Liver (tissue), 9 donors: ENCODE measurements around the gene TLE1. TPM values are rescaled to one million over a fixed set of nuclear protein-coding genes. Genes with fewer than 3 reads are reported as not detected.

Source experiments
- DNase-seq: peaks from one replicate; pipeline ENCODE4 v3.0.0-alpha.2; 2017; ENCODE audit warnings: low spot score
- H3K27ac ChIP-seq, 2 donors: one replicate each; pipeline ENCODE4 v1.7.0; 2013; ENCODE audit warnings: inconsistent platforms in 2 of 2, low read length in 2 of 2, control low read depth in 1 of 2, low read depth in 1 of 2, mild to moderate bottlenecking in 1 of 2
- H3K27me3 ChIP-seq, 4 donors: one replicate each; pipeline versions ENCODE4 v1.6.1 to v1.7.0; 2013; ENCODE audit warnings: low read length in 3 of 4, inconsistent platforms in 1 of 4, mild to moderate bottlenecking in 1 of 4, moderate library complexity in 1 of 4; ENCODE audit not compliant: control insufficient read depth in 4 of 4, insufficient read depth in 4 of 4
- H3K36me3 ChIP-seq, 4 donors: one replicate each; pipeline versions ENCODE4 v1.6.1 to v1.7.0; 2013; ENCODE audit warnings: low read length in 3 of 4, mild to moderate bottlenecking in 3 of 4, low read depth in 1 of 4, moderate library complexity in 1 of 4; ENCODE audit not compliant: control insufficient read depth in 4 of 4, insufficient read depth in 3 of 4
- H3K4me1 ChIP-seq, 4 donors: one replicate each; pipeline versions ENCODE4 v1.6.1 to v1.7.0; 2013; ENCODE audit warnings: low read length in 3 of 4, mild to moderate bottlenecking in 3 of 4, moderate library complexity in 1 of 4; ENCODE audit not compliant: control insufficient read depth in 4 of 4, insufficient read depth in 4 of 4
- H3K4me3 ChIP-seq, 3 donors: one replicate each; pipeline versions ENCODE4 v1.6.1 to v1.7.0; 2013; ENCODE audit warnings: low read length in 3 of 3, control low read depth in 1 of 3, low read depth in 1 of 3, mild to moderate bottlenecking in 1 of 3
- H3K9ac ChIP-seq, 2 donors: one replicate each; pipeline ENCODE4 v1.7.0; 2013; ENCODE audit warnings: low read length in 2 of 2, mild to moderate bottlenecking in 2 of 2, moderate library complexity in 2 of 2, control low read depth in 1 of 2, low read depth in 1 of 2
- H3K9me3 ChIP-seq, 4 donors: one replicate each; pipeline versions ENCODE4 v1.6.1 to v1.7.0; 2013; ENCODE audit warnings: low read length in 3 of 4; ENCODE audit not compliant: control insufficient read depth in 4 of 4
- EGR1 ChIP-seq, 2 donors: IDR thresholded peaks; 2 replicates each; pipeline ENCODE4 v1.6.1; 2016 to 2018; ENCODE audit warnings: antibody characterized with exemption in 2 of 2, low read depth in 2 of 2
- FOXA1 ChIP-seq: IDR thresholded peaks from 2 replicates; pipeline ENCODE4 v1.6.1; 2016; ENCODE audit warnings: antibody characterized with exemption
- FOXA2 ChIP-seq: IDR thresholded peaks from 2 replicates; pipeline ENCODE4 v1.6.1; 2016; ENCODE audit warnings: antibody characterized with exemption
- GABPA ChIP-seq, 2 donors: IDR thresholded peaks in 1 of 2; conservative IDR thresholded peaks in 1 of 2; 2 replicates each; pipeline ENCODE4 v1.6.1; 2016; ENCODE audit warnings: antibody characterized with exemption in 2 of 2, mild to moderate bottlenecking in 1 of 2, moderate library complexity in 1 of 2
- HNF4A ChIP-seq, 2 donors: conservative IDR thresholded peaks; 2 replicates each; pipeline ENCODE4 v1.6.1; 2016; ENCODE audit warnings: antibody characterized with exemption in 2 of 2, mild to moderate bottlenecking in 2 of 2
- HNF4G ChIP-seq: IDR thresholded peaks from 2 replicates; pipeline ENCODE4 v1.6.1; 2016; ENCODE audit warnings: antibody characterized with exemption
- JUND ChIP-seq, 2 donors: IDR thresholded peaks; 2 replicates each; pipeline ENCODE4 v1.6.1; 2016; ENCODE audit warnings: antibody characterized with exemption in 2 of 2
- NR2F2 ChIP-seq: IDR thresholded peaks from 2 replicates; pipeline ENCODE4 v1.6.1; 2016; ENCODE audit warnings: antibody characterized with exemption
- RAD21 ChIP-seq, 2 donors: IDR thresholded peaks; 2 replicates each; pipeline ENCODE4 v1.6.1; 2016; ENCODE audit warnings: antibody characterized with exemption in 2 of 2, mild to moderate bottlenecking in 2 of 2
- RXRA ChIP-seq, 2 donors: IDR thresholded peaks; 2 replicates each; pipeline ENCODE4 v1.6.1; 2017 to 2018; ENCODE audit warnings: antibody characterized with exemption in 2 of 2, mild to moderate bottlenecking in 1 of 2
- SP1 ChIP-seq: IDR thresholded peaks from 2 replicates; pipeline ENCODE4 v1.6.1; 2018; ENCODE audit warnings: antibody characterized with exemption, mild to moderate bottlenecking
- TAF1 ChIP-seq: conservative IDR thresholded peaks from 2 replicates; pipeline ENCODE4 v1.6.1; 2016; ENCODE audit warnings: antibody characterized with exemption, mild to moderate bottlenecking
- YY1 ChIP-seq: IDR thresholded peaks from 2 replicates; pipeline ENCODE4 v1.6.1; 2016; ENCODE audit warnings: antibody characterized with exemption, mild to moderate bottlenecking
- WGBS: extraction: QIAGEN DNeasy Blood & Tissue Kit; methylation state at CpG from one replicate; pipeline ENCODE4 v1.1.7; 2013; 5-methylcytosine and 5-hydroxymethylcytosine counted together
- polyA plus RNA-seq, 2 donors: library from polyadenylated mRNA; stranded (reverse) in 1 of 2; unstranded in 1 of 2; fragments of 200-250 nt in 1 of 2; fragments of >200 nt in 1 of 2; fragmentation: Nextera tagmentation in 1 of 2; extraction: Ambion mirVana in 1 of 2; gene quantifications; one replicate each; pipeline versions ENCODE4 v1.2.1 to v1.2.3, GENCODE V29; 2013 to 2015
- total RNA-seq, 2 donors: library from RNA; depleted of rRNA; stranded (reverse); fragments of >200 nt; gene quantifications; one replicate each; pipeline ENCODE4 v1.2.3, GENCODE V29; 2014
- TF ChIP-seq, protein P1 (sequence below): IDR thresholded peaks from 2 replicates; pipeline ENCODE4 v1.6.1; 2016; ENCODE audit warnings: antibody characterized with exemption
- TF ChIP-seq, protein P2 (sequence below): IDR thresholded peaks from 2 replicates; pipeline ENCODE4 v1.6.1; 2016; ENCODE audit warnings: antibody characterized with exemption
- TF ChIP-seq, protein P3 (sequence below): IDR thresholded peaks from 2 replicates; pipeline ENCODE4 v1.6.1; 2016; ENCODE audit warnings: antibody characterized with exemption, mild to moderate bottlenecking
- TF ChIP-seq, protein P4 (sequence below): IDR thresholded peaks from 2 replicates; pipeline ENCODE4 v1.6.1; 2016; ENCODE audit warnings: antibody characterized with exemption
- TF ChIP-seq, protein P5 (sequence below): fragments of 150-350 bp; IDR thresholded peaks from 2 replicates; pipeline ENCODE4 v1.5.1; 2017; ENCODE audit warnings: improper control_type of control experiment, low read depth, low read length; ENCODE audit not compliant: missing input control
- donor health status: healthy.
- donor health status: healthy.
- donor health status: healthy.
- donor health status: healthy.
- donor health status: healthy.

The TLE1 gene
- total and polyA plus RNA-seq, 4 donors, result 25.2 to 45.4 (median 25.7) TPM

DNA sequence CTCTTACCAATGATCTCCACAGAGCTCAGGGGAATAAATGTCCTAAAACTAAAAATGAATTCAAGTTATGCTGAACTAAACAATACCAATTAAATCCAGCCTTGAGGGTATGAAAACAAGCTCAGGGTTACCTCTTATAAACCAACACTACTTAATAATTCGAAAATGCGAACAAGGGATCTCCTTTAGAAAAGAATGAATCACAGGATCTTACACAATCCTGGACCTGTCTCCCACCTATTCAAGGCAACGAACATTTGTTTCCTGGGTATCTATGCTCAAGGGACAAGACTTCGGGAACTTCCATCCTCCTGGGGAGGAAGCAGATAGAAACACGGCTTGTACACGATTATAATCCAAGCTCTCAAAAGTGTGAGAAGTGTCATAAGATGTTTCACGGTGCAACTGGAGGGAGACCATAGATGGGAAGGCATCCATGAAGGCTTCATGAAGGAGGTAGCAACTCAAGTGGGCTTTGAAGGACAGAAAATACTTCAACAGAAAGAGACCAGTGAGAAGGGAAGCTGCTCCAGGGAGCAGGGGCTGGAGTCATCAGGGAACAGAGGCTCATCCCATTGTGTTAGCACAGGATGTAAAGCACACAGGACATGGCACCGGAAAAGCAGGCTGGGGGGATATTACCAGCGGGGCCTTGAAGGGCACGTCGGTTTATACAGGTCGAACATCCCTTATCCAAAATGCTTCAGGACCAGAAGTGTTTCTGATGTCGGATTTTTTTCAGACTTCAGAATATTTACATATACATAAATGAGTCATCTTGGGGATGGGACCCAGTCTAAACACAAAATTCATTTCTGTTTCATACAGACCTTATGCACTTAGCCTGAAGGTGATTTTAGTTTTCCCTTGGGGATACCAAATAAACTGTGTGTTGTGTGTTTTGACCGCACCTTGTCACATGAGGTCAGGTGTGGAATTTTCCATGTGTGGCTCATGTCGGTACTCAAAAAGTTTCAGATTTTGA, 87.4 kb downstream of the TLE1 start:
- Histone ChIP-seq H3K4me1 (peaks cover 0 to 2% (median 0%) of the 10 kb centered on the region in 4 donors), H3K4me3 (no peak overlapping the region), H3K36me3 (peaks cover 5 to 36% (median 32%) of the 10 kb centered on the region in 4 donors), H3K9ac (no peak overlapping the region), H3K27ac (no peak overlapping the region), H3K9me3 (no peaks in the 10 kb centered on the region), H3K27me3 (no peaks in the 10 kb centered on the region)
- WGBS, result 90% methylated on average over 15 of the region's 15 CpGs
- TF ChIP-seq GABPA (IDR thresholded peaks at IDR 0.05 in 1 of 2, conservative IDR thresholded peaks at IDR 0.05 in 1 of 2) (no peak), RXRA (IDR thresholded peaks at IDR 0.05) (no peak), SP1 (no peak), RAD21 (IDR thresholded peaks at IDR 0.05) (no peak), YY1 (no peak), JUND (IDR thresholded peaks at IDR 0.05) (no peak), FOXA2 (no peak), FOXA1 (no peak), HNF4A (conservative IDR thresholded peaks at IDR 0.05) (no peak), EGR1 (IDR thresholded peaks at IDR 0.05; ENCODE audit: low read depth in 2 of 2) (no peak), NR2F2 (no peak), HNF4G (no peak), TAF1 (no peak)
- TF ChIP-seq, protein P1, sequence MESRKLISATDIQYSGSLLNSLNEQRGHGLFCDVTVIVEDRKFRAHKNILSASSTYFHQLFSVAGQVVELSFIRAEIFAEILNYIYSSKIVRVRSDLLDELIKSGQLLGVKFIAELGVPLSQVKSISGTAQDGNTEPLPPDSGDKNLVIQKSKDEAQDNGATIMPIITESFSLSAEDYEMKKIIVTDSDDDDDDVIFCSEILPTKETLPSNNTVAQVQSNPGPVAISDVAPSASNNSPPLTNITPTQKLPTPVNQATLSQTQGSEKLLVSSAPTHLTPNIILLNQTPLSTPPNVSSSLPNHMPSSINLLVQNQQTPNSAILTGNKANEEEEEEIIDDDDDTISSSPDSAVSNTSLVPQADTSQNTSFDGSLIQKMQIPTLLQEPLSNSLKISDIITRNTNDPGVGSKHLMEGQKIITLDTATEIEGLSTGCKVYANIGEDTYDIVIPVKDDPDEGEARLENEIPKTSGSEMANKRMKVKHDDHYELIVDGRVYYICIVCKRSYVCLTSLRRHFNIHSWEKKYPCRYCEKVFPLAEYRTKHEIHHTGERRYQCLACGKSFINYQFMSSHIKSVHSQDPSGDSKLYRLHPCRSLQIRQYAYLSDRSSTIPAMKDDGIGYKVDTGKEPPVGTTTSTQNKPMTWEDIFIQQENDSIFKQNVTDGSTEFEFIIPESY, result no peak
- TF ChIP-seq, protein P2, sequence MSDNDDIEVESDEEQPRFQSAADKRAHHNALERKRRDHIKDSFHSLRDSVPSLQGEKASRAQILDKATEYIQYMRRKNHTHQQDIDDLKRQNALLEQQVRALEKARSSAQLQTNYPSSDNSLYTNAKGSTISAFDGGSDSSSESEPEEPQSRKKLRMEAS, result no peak
- TF ChIP-seq, protein P3, sequence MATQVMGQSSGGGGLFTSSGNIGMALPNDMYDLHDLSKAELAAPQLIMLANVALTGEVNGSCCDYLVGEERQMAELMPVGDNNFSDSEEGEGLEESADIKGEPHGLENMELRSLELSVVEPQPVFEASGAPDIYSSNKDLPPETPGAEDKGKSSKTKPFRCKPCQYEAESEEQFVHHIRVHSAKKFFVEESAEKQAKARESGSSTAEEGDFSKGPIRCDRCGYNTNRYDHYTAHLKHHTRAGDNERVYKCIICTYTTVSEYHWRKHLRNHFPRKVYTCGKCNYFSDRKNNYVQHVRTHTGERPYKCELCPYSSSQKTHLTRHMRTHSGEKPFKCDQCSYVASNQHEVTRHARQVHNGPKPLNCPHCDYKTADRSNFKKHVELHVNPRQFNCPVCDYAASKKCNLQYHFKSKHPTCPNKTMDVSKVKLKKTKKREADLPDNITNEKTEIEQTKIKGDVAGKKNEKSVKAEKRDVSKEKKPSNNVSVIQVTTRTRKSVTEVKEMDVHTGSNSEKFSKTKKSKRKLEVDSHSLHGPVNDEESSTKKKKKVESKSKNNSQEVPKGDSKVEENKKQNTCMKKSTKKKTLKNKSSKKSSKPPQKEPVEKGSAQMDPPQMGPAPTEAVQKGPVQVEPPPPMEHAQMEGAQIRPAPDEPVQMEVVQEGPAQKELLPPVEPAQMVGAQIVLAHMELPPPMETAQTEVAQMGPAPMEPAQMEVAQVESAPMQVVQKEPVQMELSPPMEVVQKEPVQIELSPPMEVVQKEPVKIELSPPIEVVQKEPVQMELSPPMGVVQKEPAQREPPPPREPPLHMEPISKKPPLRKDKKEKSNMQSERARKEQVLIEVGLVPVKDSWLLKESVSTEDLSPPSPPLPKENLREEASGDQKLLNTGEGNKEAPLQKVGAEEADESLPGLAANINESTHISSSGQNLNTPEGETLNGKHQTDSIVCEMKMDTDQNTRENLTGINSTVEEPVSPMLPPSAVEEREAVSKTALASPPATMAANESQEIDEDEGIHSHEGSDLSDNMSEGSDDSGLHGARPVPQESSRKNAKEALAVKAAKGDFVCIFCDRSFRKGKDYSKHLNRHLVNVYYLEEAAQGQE, result no peak
- TF ChIP-seq, protein P4, sequence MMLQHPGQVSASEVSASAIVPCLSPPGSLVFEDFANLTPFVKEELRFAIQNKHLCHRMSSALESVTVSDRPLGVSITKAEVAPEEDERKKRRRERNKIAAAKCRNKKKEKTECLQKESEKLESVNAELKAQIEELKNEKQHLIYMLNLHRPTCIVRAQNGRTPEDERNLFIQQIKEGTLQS, result no peak
- no peak for DNase-seq

DNA sequence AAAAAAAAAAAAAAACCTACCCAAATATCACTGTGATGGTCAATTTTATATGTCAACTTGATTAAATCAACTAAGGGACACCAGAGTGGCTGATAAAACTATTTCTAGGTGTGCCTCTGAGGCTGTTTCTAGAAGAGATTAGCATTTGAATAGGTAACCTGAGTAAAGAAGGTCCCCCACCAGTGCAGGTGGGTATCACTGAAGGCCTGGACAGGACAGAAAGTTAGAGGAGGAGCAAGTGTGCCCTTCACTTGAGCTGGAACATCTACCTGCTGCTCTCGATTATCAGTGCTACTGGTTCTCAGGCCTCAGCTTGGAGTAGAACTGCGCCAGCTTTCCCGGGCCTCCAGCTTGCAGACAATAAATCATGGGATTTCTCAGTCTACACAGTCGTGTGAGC, 88.7 kb downstream of the TLE1 start:
- Histone ChIP-seq H3K27me3 (no peaks in the 10 kb centered on the region), H3K27ac (no peak overlapping the region), H3K4me3 (no peak overlapping the region), H3K36me3 (peaks cover 3 to 44% (median 34%) of the 10 kb centered on the region in 4 donors), H3K4me1 (peaks cover 0 to 2% (median 0%) of the 10 kb centered on the region in 4 donors), H3K9ac (no peak overlapping the region), H3K9me3 (no peaks in the 10 kb centered on the region)
- no peak for DNase-seq
- TF ChIP-seq FOXA2, result no peak
- TF ChIP-seq, protein P5, sequence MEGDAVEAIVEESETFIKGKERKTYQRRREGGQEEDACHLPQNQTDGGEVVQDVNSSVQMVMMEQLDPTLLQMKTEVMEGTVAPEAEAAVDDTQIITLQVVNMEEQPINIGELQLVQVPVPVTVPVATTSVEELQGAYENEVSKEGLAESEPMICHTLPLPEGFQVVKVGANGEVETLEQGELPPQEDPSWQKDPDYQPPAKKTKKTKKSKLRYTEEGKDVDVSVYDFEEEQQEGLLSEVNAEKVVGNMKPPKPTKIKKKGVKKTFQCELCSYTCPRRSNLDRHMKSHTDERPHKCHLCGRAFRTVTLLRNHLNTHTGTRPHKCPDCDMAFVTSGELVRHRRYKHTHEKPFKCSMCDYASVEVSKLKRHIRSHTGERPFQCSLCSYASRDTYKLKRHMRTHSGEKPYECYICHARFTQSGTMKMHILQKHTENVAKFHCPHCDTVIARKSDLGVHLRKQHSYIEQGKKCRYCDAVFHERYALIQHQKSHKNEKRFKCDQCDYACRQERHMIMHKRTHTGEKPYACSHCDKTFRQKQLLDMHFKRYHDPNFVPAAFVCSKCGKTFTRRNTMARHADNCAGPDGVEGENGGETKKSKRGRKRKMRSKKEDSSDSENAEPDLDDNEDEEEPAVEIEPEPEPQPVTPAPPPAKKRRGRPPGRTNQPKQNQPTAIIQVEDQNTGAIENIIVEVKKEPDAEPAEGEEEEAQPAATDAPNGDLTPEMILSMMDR, result no peak
- TF ChIP-seq HNF4A (conservative IDR thresholded peaks at IDR 0.05), result no peak
- no peak for TF ChIP-seq NR2F2
- TF ChIP-seq YY1, result no peak
- no peak for TF ChIP-seq HNF4G
- TF ChIP-seq, protein P4, result no peak
- TF ChIP-seq, protein P2, result no peak
- TF ChIP-seq, protein P3, result no peak
- WGBS, result 95% methylated on average over 4 of the region's 4 CpGs
